Panc1 (cell line): Measurements from ENCODE around the gene MAPK14. TPM values are rescaled to one million over a fixed set of nuclear protein-coding genes. Genes with fewer than 3 reads are reported as not detected.
"Not testable (repeated sequence)": the region's sequence is repeated elsewhere in the genome, so short reads cannot be mapped to it uniquely, and the experiment has no call there.

Experiments used
- ATAC-seq: fragments of 200-7000 bp; cut with Tn5 transposase; 2 replicates; pipeline ENCODE4 v1.9.1; 2020; ENCODE audit warnings: mild to moderate bottlenecking, moderate library complexity
- BruUV-seq: library from RNA; stranded (reverse); fragments of 400-500 nt; replicated peaks from 2 replicates; lab custom pipeline; 2021; lab: Mats Ljungman, UMichigan
- CTCF ChIA-PET: fragments of 300-600 bp; sonication (Branson Sonifier 250); formaldehyde crosslinking; loops from one replicate; lab custom pipeline; 2022; ENCODE audit warnings: antibody characterized with exemption; lab: Charles Lee
- POLR2A ChIA-PET: fragments of 300-600 bp; sonication (Branson Sonifier 250); formaldehyde crosslinking; loops from one replicate; lab custom pipeline; 2022; ENCODE audit warnings: antibody characterized with exemption; lab: Charles Lee
- DNase-seq: peaks from one replicate; pipeline ENCODE4 v3.0.0-alpha.2; 2010; ENCODE audit warnings: low read depth, low spot score
- H3K27ac ChIP-seq: 2 replicates; pipeline ENCODE4 v1.5.1; 2011; ENCODE audit warnings: mild to moderate bottlenecking, low read length, inconsistent platforms
- H3K27me3 ChIP-seq: fragments of 200-500 bp; sonication (Bioruptor generic); 2 replicates; pipeline ENCODE4 v1.6.0; 2014; ENCODE audit warnings: low read length, inconsistent platforms; ENCODE audit not compliant: control insufficient read depth, insufficient read depth
- H3K36me3 ChIP-seq: fragments of 200-500 bp; sonication (Bioruptor generic); 2 replicates; pipeline ENCODE4 v1.5.1; 2014; ENCODE audit warnings: inconsistent platforms, mild to moderate bottlenecking, low read length, moderate library complexity; ENCODE audit not compliant: control insufficient read depth, insufficient read depth
- H3K4me1 ChIP-seq: 2 replicates; pipeline ENCODE4 v1.5.1; 2011; ENCODE audit warnings: inconsistent platforms, mild to moderate bottlenecking, low read length, moderate library complexity; ENCODE audit not compliant: control insufficient read depth, insufficient read depth
- H3K4me3 ChIP-seq, 2 experiments: 2 replicates each; pipeline ENCODE4 v1.5.1; 2011 to 2012; ENCODE audit warnings: low read depth in 2 of 2, low read length in 2 of 2, mild to moderate bottlenecking in 2 of 2, inconsistent platforms in 1 of 2, moderate library complexity in 1 of 2
- H3K9me3 ChIP-seq: fragments of 200-500 bp; sonication (Bioruptor generic); 2 replicates; pipeline ENCODE4 v1.5.1; 2014; ENCODE audit warnings: low read depth, mild to moderate bottlenecking, inconsistent platforms, low read length, moderate library complexity; ENCODE audit not compliant: control insufficient read depth, insufficient read depth
- POLR2AphosphoS5 ChIP-seq: IDR thresholded peaks from 2 replicates; pipeline ENCODE4 v1.6.1; 2012; ENCODE audit warnings: mild to moderate bottlenecking, low read depth, low read length, moderate library complexity
- SIN3A ChIP-seq: IDR thresholded peaks from 2 replicates; pipeline ENCODE4 v1.6.1; 2012; ENCODE audit warnings: low read depth, mild to moderate bottlenecking, low read length, moderate library complexity, borderline replicate concordance; ENCODE audit not compliant: insufficient read depth
- TCF7L2 ChIP-seq: IDR thresholded peaks from 2 replicates; pipeline ENCODE4 v1.6.1; 2011; ENCODE audit warnings: mild to moderate bottlenecking, low read depth, low read length, inconsistent platforms
- in situ Hi-C: cut with HindIII; loops from 2 replicates; pipeline ENCODE4 v1.10.0; 2016; ENCODE audit warnings: low sequenced_read_pairs, low pct_unique_long_range_greater_than_20kb
- intact Hi-C: fragments of 100-400 bp; cut with micrococcal nuclease; formaldehyde crosslinking; loops from one replicate; pipeline ENCODE4 v1.10.0; 2022; ENCODE audit not compliant: unreplicated experiment
- total RNA-seq: library from RNA; stranded (reverse); gene quantifications from one replicate; pipeline ENCODE4 v1.2.1, GENCODE V29; 2021; ENCODE audit not compliant: unreplicated experiment
- TF ChIP-seq, protein P1 (sequence below), 2 experiments: IDR thresholded peaks; 2 replicates each; pipeline ENCODE4 v1.6.1; 2011 to 2012; ENCODE audit warnings: low read depth in 2 of 2, control low read depth in 1 of 2, low read length in 1 of 2, mild to moderate bottlenecking in 1 of 2, moderate library complexity in 1 of 2; ENCODE audit not compliant: insufficient read depth in 1 of 2
- TF ChIP-seq, protein P2 (sequence below): fragments of 450-650 bp; IDR thresholded peaks from 2 replicates; pipeline ENCODE4 v1.5.1; 2017; ENCODE audit warnings: mild to moderate bottlenecking

Gene MAPK14
- total RNA-seq, 1 experiment from 2014 or later, result 42.3 TPM

DNA sequence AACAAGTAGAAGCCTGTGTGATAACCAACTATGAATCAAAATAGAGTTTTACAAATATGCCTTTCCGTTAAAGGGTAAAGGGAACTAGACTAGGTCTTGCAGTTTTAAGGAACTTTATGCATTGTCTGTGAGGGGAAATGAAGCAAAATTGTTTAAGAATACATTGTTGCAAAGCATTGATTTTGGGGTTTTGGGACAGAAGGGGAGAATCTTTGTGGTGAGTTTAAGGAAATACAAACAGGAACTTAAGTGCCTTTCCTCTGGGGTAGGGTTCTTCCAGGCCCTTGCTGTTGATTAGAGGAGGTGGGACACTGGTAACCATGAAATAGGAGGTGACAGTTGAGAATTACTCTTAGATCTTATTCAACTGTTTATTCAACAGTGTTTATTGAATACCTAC lies 4.7 kb downstream of the MAPK14 start:
- intact Hi-C loops, result no loop called here
- peaks cover 5% of the 10 kb centered on the region; the same call in 1 of the 2 replicates for H3K4me1 ChIP-seq
- ATAC-seq (no peak), DNase-seq (no peak)
- ChIA-PET POLR2A (no interaction called here), CTCF (no interaction called here)
- in situ Hi-C loops, result no loop called here
- H3K9me3 ChIP-seq, result no peaks in the 10 kb centered on the region
- no peak overlapping the region for H3K27ac ChIP-seq
- H3K27me3 ChIP-seq, result no peaks in the 10 kb centered on the region
- BruUV-seq, result no TSS peak
- no peaks in the 10 kb centered on the region; the same call in 1 of the 2 replicates for H3K36me3 ChIP-seq
- TF ChIP-seq, protein P1, sequence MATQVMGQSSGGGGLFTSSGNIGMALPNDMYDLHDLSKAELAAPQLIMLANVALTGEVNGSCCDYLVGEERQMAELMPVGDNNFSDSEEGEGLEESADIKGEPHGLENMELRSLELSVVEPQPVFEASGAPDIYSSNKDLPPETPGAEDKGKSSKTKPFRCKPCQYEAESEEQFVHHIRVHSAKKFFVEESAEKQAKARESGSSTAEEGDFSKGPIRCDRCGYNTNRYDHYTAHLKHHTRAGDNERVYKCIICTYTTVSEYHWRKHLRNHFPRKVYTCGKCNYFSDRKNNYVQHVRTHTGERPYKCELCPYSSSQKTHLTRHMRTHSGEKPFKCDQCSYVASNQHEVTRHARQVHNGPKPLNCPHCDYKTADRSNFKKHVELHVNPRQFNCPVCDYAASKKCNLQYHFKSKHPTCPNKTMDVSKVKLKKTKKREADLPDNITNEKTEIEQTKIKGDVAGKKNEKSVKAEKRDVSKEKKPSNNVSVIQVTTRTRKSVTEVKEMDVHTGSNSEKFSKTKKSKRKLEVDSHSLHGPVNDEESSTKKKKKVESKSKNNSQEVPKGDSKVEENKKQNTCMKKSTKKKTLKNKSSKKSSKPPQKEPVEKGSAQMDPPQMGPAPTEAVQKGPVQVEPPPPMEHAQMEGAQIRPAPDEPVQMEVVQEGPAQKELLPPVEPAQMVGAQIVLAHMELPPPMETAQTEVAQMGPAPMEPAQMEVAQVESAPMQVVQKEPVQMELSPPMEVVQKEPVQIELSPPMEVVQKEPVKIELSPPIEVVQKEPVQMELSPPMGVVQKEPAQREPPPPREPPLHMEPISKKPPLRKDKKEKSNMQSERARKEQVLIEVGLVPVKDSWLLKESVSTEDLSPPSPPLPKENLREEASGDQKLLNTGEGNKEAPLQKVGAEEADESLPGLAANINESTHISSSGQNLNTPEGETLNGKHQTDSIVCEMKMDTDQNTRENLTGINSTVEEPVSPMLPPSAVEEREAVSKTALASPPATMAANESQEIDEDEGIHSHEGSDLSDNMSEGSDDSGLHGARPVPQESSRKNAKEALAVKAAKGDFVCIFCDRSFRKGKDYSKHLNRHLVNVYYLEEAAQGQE (IDR thresholded peaks at IDR 0.05; ENCODE audit: insufficient read depth in 1 of 2, low read depth in 2 of 2, low read length in 1 of 2), result no peak
- TF ChIP-seq, protein P2, sequence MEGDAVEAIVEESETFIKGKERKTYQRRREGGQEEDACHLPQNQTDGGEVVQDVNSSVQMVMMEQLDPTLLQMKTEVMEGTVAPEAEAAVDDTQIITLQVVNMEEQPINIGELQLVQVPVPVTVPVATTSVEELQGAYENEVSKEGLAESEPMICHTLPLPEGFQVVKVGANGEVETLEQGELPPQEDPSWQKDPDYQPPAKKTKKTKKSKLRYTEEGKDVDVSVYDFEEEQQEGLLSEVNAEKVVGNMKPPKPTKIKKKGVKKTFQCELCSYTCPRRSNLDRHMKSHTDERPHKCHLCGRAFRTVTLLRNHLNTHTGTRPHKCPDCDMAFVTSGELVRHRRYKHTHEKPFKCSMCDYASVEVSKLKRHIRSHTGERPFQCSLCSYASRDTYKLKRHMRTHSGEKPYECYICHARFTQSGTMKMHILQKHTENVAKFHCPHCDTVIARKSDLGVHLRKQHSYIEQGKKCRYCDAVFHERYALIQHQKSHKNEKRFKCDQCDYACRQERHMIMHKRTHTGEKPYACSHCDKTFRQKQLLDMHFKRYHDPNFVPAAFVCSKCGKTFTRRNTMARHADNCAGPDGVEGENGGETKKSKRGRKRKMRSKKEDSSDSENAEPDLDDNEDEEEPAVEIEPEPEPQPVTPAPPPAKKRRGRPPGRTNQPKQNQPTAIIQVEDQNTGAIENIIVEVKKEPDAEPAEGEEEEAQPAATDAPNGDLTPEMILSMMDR, result no peak
- TF ChIP-seq TCF7L2 (no peak), POLR2AphosphoS5 (no peak), SIN3A (no peak)
- H3K4me3 ChIP-seq, result no peak overlapping the region

DNA sequence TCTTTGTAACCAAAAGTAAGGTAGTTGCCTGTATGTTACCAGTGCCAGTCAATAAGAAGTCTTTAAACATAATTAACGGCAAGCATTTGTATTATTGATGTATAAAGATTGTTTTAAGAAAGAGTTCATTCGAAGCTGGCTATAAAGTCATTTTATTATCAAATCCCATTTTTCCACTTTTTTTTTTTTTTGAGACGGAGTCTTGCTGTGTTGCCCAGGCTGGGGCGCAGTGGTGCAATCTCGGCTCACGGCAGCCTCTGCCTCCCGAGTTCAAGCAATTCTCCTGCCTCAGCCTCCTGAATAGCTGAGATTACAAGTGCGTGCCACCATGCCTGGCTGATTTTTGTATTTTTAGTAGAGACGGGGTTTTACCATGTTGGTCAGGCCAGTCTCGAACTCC lies 5.5 kb downstream of the MAPK14 start:
- H3K9me3 ChIP-seq, H3K4me3 ChIP-seq, H3K36me3 ChIP-seq, ATAC-seq, BruUV-seq, in situ Hi-C loops, DNase-seq, H3K27me3 ChIP-seq, intact Hi-C loops, H3K27ac ChIP-seq, CTCF ChIA-PET, H3K4me1 ChIP-seq: not testable (repeated sequence)
- POLR2A ChIA-PET, result interaction anchor here (0.5 kb wide), 1 partner anchor 25 kb away, joined by 8 read pairs; no protein-coding TSS in a partner anchor

DNA sequence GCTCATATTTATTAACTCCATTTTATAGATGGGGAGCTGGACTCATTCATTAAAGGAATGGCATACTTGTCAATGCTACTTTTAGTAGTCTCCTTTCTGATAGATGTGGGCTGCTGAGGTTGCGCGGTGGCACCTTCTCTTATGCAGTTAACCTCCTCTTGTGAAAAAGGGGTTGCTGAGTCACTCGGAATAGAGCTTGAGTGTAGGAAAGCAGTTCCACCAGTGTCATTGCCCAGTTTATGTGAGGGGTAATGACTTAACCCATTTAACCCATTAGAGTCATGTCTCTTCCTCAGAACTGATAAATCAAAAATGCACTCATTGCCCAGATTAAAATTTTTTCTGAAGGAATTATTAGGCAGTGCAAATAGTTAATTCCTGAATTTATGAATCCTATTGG lies 6.3 kb downstream of the MAPK14 start:
- peaks cover 5% of the 10 kb centered on the region; the same call in 1 of the 2 replicates for H3K4me1 ChIP-seq
- intact Hi-C loops (no loop called here), in situ Hi-C loops (no loop called here)
- no TSS peak for BruUV-seq
- no peak for DNase-seq
- no peak overlapping the region for H3K27ac ChIP-seq
- ChIA-PET CTCF (interaction anchor here (0.6 kb wide), 1 partner anchor 90 kb away, joined by 5 read pairs; no protein-coding TSS in a partner anchor), POLR2A (no interaction called here)
- no peaks in the 10 kb centered on the region; the same call in 1 of the 2 replicates for H3K36me3 ChIP-seq
- H3K27me3 ChIP-seq, result no peaks in the 10 kb centered on the region
- no peak for ATAC-seq
- TF ChIP-seq SIN3A (no peak), TCF7L2 (no peak), POLR2AphosphoS5 (no peak)
- TF ChIP-seq, protein P1 (IDR thresholded peaks at IDR 0.05; ENCODE audit: insufficient read depth in 1 of 2, low read depth in 2 of 2, low read length in 1 of 2), result no peak
- TF ChIP-seq, protein P2, result no peak
- H3K4me3 ChIP-seq, result no peak overlapping the region
- no peaks in the 10 kb centered on the region for H3K9me3 ChIP-seq
